NCI-H446 treated with DMSO at 0.1 percent for 48 hours (cell line): ENCODE data around the gene WASL.
"Not testable (repeated sequence)": the region's sequence is repeated elsewhere in the genome, so short reads cannot be mapped to it uniquely, and the experiment has no call there.

ENCODE experiments used
- DNase-seq: peaks from one replicate; lab custom pipeline; 2025; lab: John Stamatoyannopoulos, UW

WASL gene

GRCh38 chr7:123769371-123769770, 20.6 kb upstream of the WASL start:
- peak; percentile 37 for DNase-seq

DNA sequence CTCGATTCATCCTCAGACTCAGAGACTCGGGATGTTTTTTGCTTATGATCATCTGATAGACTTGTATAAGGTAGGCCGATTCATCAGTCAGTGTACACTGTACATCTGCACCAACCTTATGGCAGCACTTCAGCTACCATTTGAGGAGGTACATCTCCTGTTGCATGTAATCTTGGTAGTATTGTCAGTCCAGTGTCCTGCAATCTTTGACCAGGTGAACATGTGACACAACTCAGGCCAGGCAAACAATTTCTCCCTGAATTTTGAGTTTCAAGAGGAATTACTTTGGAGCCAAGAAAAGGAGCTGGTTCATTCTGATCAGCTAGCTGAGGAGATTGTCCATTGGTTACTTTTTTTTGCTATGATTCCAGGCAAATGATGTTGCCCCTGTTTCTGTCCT, 19.7 kb upstream of the WASL start:
- no peak for DNase-seq

DNA sequence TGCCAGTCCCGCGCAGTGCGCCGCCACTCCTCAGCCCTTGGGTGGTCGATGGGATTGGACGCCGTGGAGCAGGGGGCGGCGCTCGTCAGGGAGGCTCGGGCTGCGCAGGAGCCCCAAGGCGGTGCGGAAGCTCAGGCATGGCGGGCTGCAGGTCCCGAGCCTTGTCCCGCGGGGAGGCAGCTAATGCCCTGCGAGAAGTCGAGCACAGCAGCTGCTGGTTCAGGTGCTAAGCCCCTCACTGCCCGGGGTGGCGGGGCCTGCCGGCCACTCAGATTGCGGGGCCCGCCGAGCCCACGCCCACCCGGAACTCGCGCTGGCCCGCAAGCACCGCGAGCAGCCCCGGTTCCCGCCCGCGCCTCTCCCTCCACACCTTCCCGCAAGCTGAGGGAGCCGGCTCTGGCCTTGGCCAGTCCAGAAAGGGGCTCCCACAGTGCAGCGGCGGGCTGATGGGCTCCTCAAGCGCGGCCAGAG, 14.4 kb upstream of the WASL start:
- no peak for DNase-seq

DNA sequence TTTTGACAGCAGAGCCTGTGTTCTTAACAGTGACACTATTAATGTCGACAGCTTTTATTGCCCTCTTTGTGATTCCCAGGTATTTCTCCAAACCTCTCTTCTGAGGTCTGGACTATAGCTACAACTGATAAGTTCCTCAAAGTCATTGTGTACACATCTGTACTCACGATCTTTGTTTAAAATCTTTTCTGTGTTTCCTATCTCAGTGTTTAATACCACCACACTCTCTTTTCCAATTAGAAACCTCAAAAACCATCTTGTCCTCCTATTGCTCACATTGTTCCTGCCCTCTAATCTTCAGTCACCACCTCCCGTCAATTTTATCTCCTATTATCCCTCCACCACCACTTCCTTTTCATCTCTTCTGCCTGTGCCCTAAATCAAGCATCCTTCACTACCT, 12.9 kb upstream of the WASL start:
- no peak for DNase-seq

- no peak for DNase-seq
Observed at GRCh38 chr7:123757095-123757494, 8.3 kb upstream of the WASL start.

GRCh38 chr7:123755338-123755737, 6.5 kb upstream of the WASL start:
- DNase-seq = no peak

DNA sequence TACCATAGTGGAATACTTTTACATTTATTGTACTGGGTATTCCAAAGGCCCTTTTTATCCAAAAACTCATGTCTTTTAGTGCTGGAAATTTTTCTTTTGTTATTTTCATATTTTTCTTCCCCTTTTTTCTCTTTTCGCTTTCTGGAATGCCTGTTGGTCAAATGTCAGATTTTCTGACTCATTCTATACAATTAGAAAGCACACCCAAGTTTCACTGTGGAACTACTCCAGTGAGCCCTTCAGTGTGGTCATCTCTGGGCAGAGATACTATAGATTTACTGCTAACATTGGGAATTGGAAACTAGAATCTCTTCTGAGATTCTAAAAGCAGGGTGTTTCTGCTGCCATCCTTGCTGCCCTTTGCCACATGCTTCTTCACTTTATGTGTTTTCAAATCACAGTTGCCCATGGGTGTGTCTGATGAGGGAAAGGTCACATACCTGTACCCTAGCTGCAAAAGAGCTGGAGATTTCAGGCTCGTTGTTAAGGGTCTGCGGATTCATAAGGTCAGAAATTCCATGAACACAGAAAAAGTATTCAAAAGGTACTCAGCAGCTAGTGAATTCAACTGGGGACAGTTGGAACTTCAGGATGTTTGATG, 5.6 kb upstream of the WASL start:
- no peak for DNase-seq

- DNase-seq = no peak
Observed at GRCh38 chr7:123752534-123752933, 3.7 kb upstream of the WASL start.

- no peak for DNase-seq
Observed at GRCh38 chr7:123751821-123752220, 3.0 kb upstream of the WASL start.

DNA sequence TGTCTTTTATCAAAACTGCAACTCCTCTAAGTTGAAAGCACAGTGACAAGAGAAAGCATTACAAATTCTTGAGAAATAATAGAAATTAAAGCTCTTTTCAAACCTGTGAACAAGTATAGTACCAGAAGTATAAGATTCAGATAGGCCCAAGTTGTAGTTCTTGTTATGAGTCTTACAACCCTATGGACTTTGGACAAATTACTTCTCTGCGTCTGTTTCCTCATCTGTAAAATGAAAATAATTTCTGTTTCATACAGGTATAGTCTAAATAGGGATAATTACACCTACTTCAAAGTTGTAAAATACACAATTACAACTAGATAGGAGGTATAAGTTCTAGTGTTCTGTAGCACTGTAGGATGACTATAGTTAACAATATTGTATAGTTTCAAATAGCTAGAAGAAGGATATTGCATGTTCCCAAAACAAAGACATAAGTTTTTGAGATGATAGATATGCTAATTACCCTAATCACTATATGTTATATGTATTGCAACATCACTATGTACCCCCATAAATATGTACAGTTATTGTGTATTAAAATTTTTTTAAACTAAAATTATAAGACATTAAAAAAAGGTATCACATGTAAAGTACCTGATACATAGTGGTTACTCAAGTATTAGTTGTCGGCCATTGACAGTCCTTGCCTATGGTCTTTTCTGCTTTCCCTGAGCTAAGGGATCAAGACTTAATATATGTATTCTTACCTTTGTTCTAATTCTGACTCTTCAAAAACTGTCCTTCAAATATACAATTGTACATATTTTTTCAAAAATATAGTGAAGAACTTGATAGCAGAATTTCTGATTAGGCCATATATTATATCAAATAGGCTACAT, 1.8 kb upstream of the WASL start:
- no peak for DNase-seq

DNA sequence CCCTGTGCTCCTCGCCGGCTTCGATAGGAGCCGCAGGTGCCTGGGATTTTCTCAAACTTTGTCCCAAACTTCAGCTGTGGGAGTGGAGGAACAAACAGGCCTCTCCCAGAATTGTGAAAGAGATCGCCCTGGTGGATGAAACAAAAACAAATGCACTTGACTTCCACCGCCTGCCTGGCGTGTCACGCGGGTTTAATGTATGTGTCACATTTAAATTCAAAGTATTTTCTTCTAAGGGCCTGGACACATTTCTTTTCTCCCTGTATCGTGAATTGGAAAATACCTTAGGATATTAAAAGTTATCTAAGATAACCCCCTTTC, 694 bp upstream of the WASL start:
- DNase-seq = no peak

GRCh38 chr7:123748171-123748733, 551 bp downstream of the WASL start:
- no peak for DNase-seq

DNA sequence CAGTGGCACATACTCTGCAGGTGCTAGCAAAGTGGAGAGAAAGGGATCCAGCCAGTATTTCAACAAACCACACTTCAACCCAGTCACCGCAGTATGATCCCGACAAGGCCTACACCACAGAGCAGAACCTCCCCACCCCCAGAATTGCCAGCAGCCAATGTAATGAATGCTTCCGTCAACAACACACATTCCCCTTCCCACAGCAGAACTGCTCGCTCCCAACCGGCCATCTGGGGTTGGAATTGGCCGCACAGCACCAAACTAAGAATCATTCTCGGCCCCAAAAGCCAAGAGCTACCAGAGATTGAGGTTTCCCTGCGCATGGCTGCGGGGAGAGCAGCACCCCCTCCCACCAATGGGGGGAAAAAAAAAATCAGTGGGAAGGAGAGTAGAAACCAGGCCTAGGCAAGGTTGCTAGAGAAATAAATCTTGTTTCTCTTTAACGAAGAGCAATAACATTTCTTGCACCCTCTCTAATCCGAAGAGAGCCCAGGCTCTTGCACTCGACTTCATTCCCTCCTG, 1.1 kb downstream of the WASL start:
- peak; percentile 40 for DNase-seq

- no peak for DNase-seq
Observed at GRCh38 chr7:123746931-123747488, 1.8 kb downstream of the WASL start.

DNA sequence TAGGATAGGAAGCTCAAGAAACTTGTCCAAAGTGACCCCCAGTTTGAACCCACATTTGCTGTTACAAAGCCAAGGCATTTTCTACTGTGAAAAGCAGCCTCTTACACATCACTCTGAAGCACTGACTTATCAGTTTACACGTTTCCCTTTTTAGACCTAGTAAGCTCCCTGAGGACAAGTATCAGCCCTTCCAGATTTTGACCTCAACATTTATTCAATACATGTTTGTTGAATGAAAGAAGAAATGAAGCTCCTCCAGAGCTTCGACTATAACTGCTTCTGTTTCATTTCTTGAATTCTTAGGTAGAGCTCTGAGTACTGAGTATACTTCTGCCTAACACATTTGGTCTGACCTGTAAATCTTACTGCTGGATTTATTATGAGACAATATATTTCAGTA, 2.7 kb downstream of the WASL start:
- DNase-seq = no peak

DNA sequence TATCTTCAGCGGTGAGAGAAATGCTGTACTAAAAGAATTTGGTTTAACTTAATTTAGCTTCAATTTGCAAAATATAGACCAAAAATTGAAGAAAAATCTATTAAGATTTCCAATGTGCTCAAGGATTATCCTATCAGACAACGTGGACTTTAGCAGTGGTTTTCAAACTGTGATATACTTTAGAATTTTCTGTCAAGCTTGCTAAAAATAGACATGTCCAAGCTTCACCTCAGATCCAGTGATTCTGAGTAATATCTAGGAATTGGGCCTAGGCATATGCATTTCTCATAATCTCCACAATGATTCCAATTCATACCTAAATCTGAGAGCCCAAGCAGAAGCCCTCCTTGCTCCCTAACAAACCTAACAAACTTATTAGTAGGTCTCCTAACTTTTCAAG, 3.4 kb downstream of the WASL start:
- DNase-seq = no peak

GRCh38 chr7:123744416-123744815, 4.4 kb downstream of the WASL start:
- DNase-seq = no peak

GRCh38 chr7:123741940-123742339, 6.9 kb downstream of the WASL start:
- DNase-seq = no peak

- no peak for DNase-seq
Observed at GRCh38 chr7:123738808-123739207, 10.0 kb downstream of the WASL start.

DNA sequence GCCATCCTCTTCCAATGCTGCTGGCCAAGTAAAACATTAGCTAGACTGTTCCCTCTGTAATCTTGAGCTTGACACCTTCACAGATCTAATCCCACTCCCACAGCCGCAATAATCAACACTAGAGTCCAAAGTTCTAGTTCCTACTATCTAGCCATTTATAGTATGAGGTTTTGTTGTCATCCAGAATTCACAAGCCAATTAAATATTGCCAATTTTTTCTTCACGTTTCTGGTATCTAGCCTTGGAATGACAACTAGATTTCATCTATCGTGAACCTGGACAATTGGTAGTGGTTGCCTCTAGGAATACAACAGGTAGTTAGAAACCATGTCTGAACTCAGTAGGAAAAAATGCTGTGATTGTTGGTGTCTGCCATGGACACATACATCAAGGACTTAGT, 10.4 kb downstream of the WASL start:
- no peak for DNase-seq

DNA sequence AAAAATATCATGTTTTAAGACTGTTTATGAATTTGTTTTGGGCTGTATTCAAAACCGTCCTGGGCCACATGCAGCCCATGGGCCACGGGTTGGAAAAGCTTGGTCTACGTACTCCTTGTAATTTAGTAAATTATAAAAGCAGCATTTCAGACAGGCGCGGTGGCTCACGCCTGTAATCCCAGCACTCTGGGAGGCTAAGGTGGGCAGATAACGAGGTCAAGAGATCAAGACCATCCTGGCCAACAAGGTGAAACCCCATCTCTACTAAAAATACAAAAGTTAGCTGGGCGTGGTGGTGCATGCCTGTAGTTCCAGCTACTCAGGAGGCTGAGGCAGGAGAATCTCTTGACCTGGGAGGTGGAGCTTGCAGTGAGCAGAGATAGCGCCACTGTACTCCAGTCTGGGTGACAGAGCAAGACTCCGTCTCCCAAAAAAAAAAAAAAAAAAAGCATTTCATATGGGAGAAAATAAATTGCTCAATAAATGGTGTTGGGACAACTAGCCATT, 11.6 kb downstream of the WASL start:
- DNase-seq = not testable (repeated sequence)

GRCh38 chr7:123735539-123735938, 13.3 kb downstream of the WASL start:
- DNase-seq = no peak

- DNase-seq = no peak
Observed at GRCh38 chr7:123734498-123734897, 14.3 kb downstream of the WASL start.
